HCT116 (cell line): ENCODE results near the gene TOMM34. TPM values are rescaled to one million over a fixed set of nuclear protein-coding genes. Genes with fewer than 3 reads are reported as not detected.

Experiments
- ATAC-seq: fragments of 200-7000 bp; cut with Tn5 transposase; 2 replicates; pipeline ENCODE4 v1.9.1; 2020; ENCODE audit warnings: mild to moderate bottlenecking, moderate library complexity
- BruUV-seq: library from RNA; stranded (reverse); fragments of 400-500 nt; replicated peaks from 2 replicates; lab custom pipeline; 2021; lab: Mats Ljungman, UMichigan
- CTCF ChIA-PET: fragments of 300-600 bp; sonication (Branson Sonifier 250); formaldehyde crosslinking; loops from one replicate; lab custom pipeline; 2021; ENCODE audit warnings: antibody characterized with exemption; lab: Charles Lee
- POLR2A ChIA-PET: fragments of 300-600, 350-600 bp; sonication (Branson Sonifier 250); formaldehyde crosslinking; loops from one replicate; lab custom pipeline; 2021; ENCODE audit warnings: antibody characterized with exemption; lab: Charles Lee
- RAD21 ChIA-PET, 2 experiments: fragments of 300-600 bp; sonication (Branson Sonifier 250); formaldehyde crosslinking; loops; one replicate each; lab custom pipeline; 2023; ENCODE audit warnings: low total read pairs in 2 of 2; ENCODE audit not compliant: uncharacterized antibody in 2 of 2, unreplicated experiment in 2 of 2, low non-redundant PET in 1 of 2; lab: Charles Lee
- DNase-seq: peaks from one replicate; pipeline ENCODE4 v3.0.0-alpha.2; 2010; ENCODE audit warnings: low read depth, low spot score
- H2AFZ ChIP-seq: fragments of 200-600 bp; shearing (Covaris generic), sonication (generic); 2 replicates; pipeline ENCODE4 v1.6.1; 2017; ENCODE audit warnings: low read depth, mixed run types, mixed read lengths, antibody characterized with exemption, low read length; ENCODE audit not compliant: poor library complexity, severe bottlenecking
- H3K27ac ChIP-seq: 2 replicates; pipeline ENCODE4 v1.5.1; 2012; ENCODE audit warnings: low read depth, low read length
- H3K27me3 ChIP-seq: fragments of 200-600 bp; sonication (generic); 2 replicates; pipeline ENCODE4 v1.6.1; 2016; ENCODE audit warnings: mixed run types, low read length, mixed read lengths; ENCODE audit not compliant: insufficient read depth
- H3K36me3 ChIP-seq, 2 experiments: fragments of 200-500 bp in 1 of 2; fragments of 200-600 bp in 1 of 2; sonication (Bioruptor generic) in 1 of 2; sonication (generic) in 1 of 2; 2 replicates each; pipeline versions ENCODE4 v1.5.1 to v1.6.1; 2014 to 2016; ENCODE audit warnings: low read length in 2 of 2, inconsistent platforms in 1 of 2, mixed read lengths in 1 of 2, mixed run types in 1 of 2; ENCODE audit not compliant: insufficient read depth in 2 of 2, control insufficient read depth in 1 of 2
- H3K4me1 ChIP-seq, 2 experiments: fragments of 200-600 bp in 1 of 2; sonication (generic) in 1 of 2; 2 replicates each; pipeline versions ENCODE4 v1.5.1 to v1.6.1; 2012 to 2017; ENCODE audit warnings: low read length in 2 of 2, inconsistent platforms in 1 of 2, mild to moderate bottlenecking in 1 of 2, mixed read lengths in 1 of 2, mixed run types in 1 of 2, moderate library complexity in 1 of 2; ENCODE audit not compliant: insufficient read depth in 2 of 2, control insufficient read depth in 1 of 2
- H3K4me2 ChIP-seq: fragments of 200-600 bp; sonication (generic); 2 replicates; pipeline ENCODE4 v1.6.1; 2017; ENCODE audit warnings: mixed run types, low read length, mixed read lengths
- H3K4me3 ChIP-seq, 2 experiments: fragments of 200-600 bp in 1 of 2; sonication (generic) in 1 of 2; replicated peaks in 1 of 2; 2 replicates each; pipeline ENCODE4 v1.5.1; 2011 to 2016; ENCODE audit warnings: low read length in 2 of 2, control low read depth in 1 of 2, low read depth in 1 of 2, mild to moderate bottlenecking in 1 of 2, mixed read lengths in 1 of 2, mixed run types in 1 of 2
- H3K79me2 ChIP-seq: fragments of 200-600 bp; sonication (generic); 2 replicates; pipeline ENCODE4 v1.6.1; 2017; ENCODE audit warnings: mild to moderate bottlenecking, mixed run types, low read length, moderate library complexity, mixed read lengths; ENCODE audit not compliant: insufficient read depth
- H3K9ac ChIP-seq: fragments of 200-600 bp; sonication (generic); 2 replicates; pipeline ENCODE4 v1.6.1; 2016; ENCODE audit warnings: low read length, mixed read lengths
- H3K9me2 ChIP-seq: fragments of 200-600 bp; sonication (generic), shearing (Covaris generic); 2 replicates; pipeline ENCODE4 v1.6.1; 2017; ENCODE audit warnings: mixed run types, mild to moderate bottlenecking, moderate library complexity; ENCODE audit not compliant: insufficient read depth
- H3K9me3 ChIP-seq, 2 experiments: fragments of 200-500 bp in 1 of 2; fragments of 200-600 bp in 1 of 2; sonication (Bioruptor generic) in 1 of 2; sonication (generic) in 1 of 2; 2 replicates each; pipeline ENCODE4 v1.6.1; 2014 to 2017; ENCODE audit warnings: low read length in 2 of 2, mixed read lengths in 2 of 2, inconsistent platforms in 1 of 2, low read depth in 1 of 2, mild to moderate bottlenecking in 1 of 2, mixed run types in 1 of 2, moderate library complexity in 1 of 2; ENCODE audit not compliant: control insufficient read depth in 1 of 2, insufficient read depth in 1 of 2
- H4K20me1 ChIP-seq: fragments of 200-600 bp; sonication (generic), shearing (Covaris generic); 2 replicates; pipeline ENCODE4 v1.6.1; 2017; ENCODE audit warnings: mixed run types, mild to moderate bottlenecking, moderate library complexity; ENCODE audit not compliant: insufficient read depth
- ATF3 ChIP-seq: IDR thresholded peaks from 2 replicates; pipeline ENCODE4 v1.6.1; 2012
- CBX3 ChIP-seq: IDR thresholded peaks from 2 replicates; pipeline ENCODE4 v1.6.1; 2012; ENCODE audit warnings: low read depth
- CTCF ChIP-seq, 3 experiments: fragments of 200-600 bp in 1 of 3; sonication (generic) in 1 of 3; IDR thresholded peaks in 2 of 3; conservative IDR thresholded peaks in 1 of 3; 2 replicates each; pipeline ENCODE4 v1.5.1; 2012 to 2017; ENCODE audit warnings: low read depth in 2 of 3, low read length in 2 of 3, antibody characterized with exemption in 1 of 3, borderline replicate concordance in 1 of 3, control low read depth in 1 of 3, mild to moderate bottlenecking in 1 of 3, mixed read lengths in 1 of 3, mixed run types in 1 of 3, moderate library complexity in 1 of 3; ENCODE audit not compliant: insufficient read depth in 1 of 3
- FOSL1 ChIP-seq: IDR thresholded peaks from 2 replicates; pipeline ENCODE4 v1.6.1; 2012; ENCODE audit warnings: low read depth
- JUND ChIP-seq: IDR thresholded peaks from 2 replicates; pipeline ENCODE4 v1.6.1; 2012
- MAX ChIP-seq: IDR thresholded peaks from 2 replicates; pipeline ENCODE4 v1.6.1; 2012
- POLR2AphosphoS5 ChIP-seq: IDR thresholded peaks from 2 replicates; pipeline ENCODE4 v1.6.1; 2011; ENCODE audit warnings: mild to moderate bottlenecking, low read depth, low read length, moderate library complexity
- RAD21 ChIP-seq: IDR thresholded peaks from 2 replicates; pipeline ENCODE4 v1.6.1; 2012; ENCODE audit warnings: low read depth, mild to moderate bottlenecking
- REST ChIP-seq: IDR thresholded peaks from 2 replicates; pipeline ENCODE4 v1.6.1; 2012; ENCODE audit warnings: low read depth
- SIN3A ChIP-seq: IDR thresholded peaks from 2 replicates; pipeline ENCODE4 v1.6.1; 2012; ENCODE audit warnings: low read depth
- TCF7L2 ChIP-seq: IDR thresholded peaks from 2 replicates; pipeline ENCODE4 v1.7.0; 2011; ENCODE audit warnings: borderline replicate concordance, inconsistent platforms; ENCODE audit not compliant: insufficient read depth, insufficient read length; ENCODE audit errors: extremely low read depth
- ZBTB33 ChIP-seq: IDR thresholded peaks from 2 replicates; pipeline ENCODE4 v1.6.1; 2011; ENCODE audit warnings: mild to moderate bottlenecking, low read length, moderate library complexity; ENCODE audit not compliant: insufficient replicate concordance; ENCODE audit errors: extremely low read depth
- ZFX ChIP-seq: fragments of 450-650 bp; IDR thresholded peaks from 2 replicates; pipeline ENCODE4 v1.6.1; 2017
- ZNF274 ChIP-seq: fragments of 200-500 bp; sonication (Bioruptor generic); IDR thresholded peaks from 2 replicates; pipeline ENCODE4 v1.6.1; 2014; ENCODE audit warnings: mild to moderate bottlenecking, low read depth, low read length, inconsistent platforms
- intact Hi-C: fragments of 100-400 bp; cut with micrococcal nuclease; formaldehyde crosslinking; loops from 2 replicates; pipeline ENCODE4 v1.10.0; 2022
- total RNA-seq: library from RNA; stranded (reverse); gene quantifications from one replicate; pipeline ENCODE4 v1.2.1, GENCODE V29; 2021; ENCODE audit not compliant: unreplicated experiment

Gene TOMM34
- total RNA-seq, 1 experiment from 2014 or later = 51.7 TPM

- TF ChIP-seq CBX3 (no peak), JUND (no peak), SIN3A (no peak), RAD21 (no peak), CTCF (IDR thresholded peaks at IDR 0.05 in 2 of 3, conservative IDR thresholded peaks at IDR 0.05 in 1 of 3; ENCODE audit: borderline replicate concordance in 1 of 3, insufficient read depth in 1 of 3, low read depth in 2 of 3, low read length in 2 of 3) (no peak), ZNF274 (no peak), TCF7L2 (no peak)
These were observed 16.5 kb upstream of the TOMM34 start (continued) for GRCh38 chr20:44976698-44977097.

GRCh38 chr20:44973053-44973452 lies 12.9 kb upstream of the TOMM34 start:
- Histone ChIP-seq H3K4me3 (no peak overlapping the region), H3K27me3 (no peaks in the 10 kb centered on the region), H3K27ac (no peak overlapping the region), H3K79me2 (peaks cover 35% of the 10 kb centered on the region), H3K9me3 (no peaks in the 10 kb centered on the region), H3K4me1 (no peaks in the 10 kb centered on the region), H4K20me1 (peaks cover 4% of the 10 kb centered on the region; the same call in 1 of the 2 replicates), H3K4me2 (no peak overlapping the region), H3K9me2 (no peaks in the 10 kb centered on the region), H2AFZ (no peak overlapping the region), H3K9ac (no peak overlapping the region), H3K36me3 (peaks cover 31 to 33% of the 10 kb centered on the region in 2 experiments)
- DNase-seq (no peak), ATAC-seq (no peak)
- no peak for TF ChIP-seq ZFX
- no peak for TF ChIP-seq REST
- no peak for TF ChIP-seq ZNF274
- no peak for TF ChIP-seq ATF3
- TF ChIP-seq CTCF (IDR thresholded peaks at IDR 0.05 in 2 of 3, conservative IDR thresholded peaks at IDR 0.05 in 1 of 3; ENCODE audit: borderline replicate concordance in 1 of 3, insufficient read depth in 1 of 3, low read depth in 2 of 3, low read length in 2 of 3) = no peak
- no peak for TF ChIP-seq SIN3A
- no peak for TF ChIP-seq MAX
- TF ChIP-seq POLR2AphosphoS5 = no peak
- TF ChIP-seq ZBTB33 = no peak
- TF ChIP-seq FOSL1 = no peak
- CTCF ChIA-PET = no interaction called here
- POLR2A ChIA-PET = no interaction called here
- RAD21 ChIA-PET = no interaction called here
- no TSS peak for BruUV-seq
- intact Hi-C loops = no loop called here
